IPS-NIHi7 (cell line): ENCODE results near the gene MYO5C.

Source experiments
- DNase-seq: peaks from one replicate; pipeline ENCODE4 v3.0.0; 2012; ENCODE audit warnings: mixed read lengths; ENCODE audit errors: extremely low spot score

The MYO5C gene, protein sequence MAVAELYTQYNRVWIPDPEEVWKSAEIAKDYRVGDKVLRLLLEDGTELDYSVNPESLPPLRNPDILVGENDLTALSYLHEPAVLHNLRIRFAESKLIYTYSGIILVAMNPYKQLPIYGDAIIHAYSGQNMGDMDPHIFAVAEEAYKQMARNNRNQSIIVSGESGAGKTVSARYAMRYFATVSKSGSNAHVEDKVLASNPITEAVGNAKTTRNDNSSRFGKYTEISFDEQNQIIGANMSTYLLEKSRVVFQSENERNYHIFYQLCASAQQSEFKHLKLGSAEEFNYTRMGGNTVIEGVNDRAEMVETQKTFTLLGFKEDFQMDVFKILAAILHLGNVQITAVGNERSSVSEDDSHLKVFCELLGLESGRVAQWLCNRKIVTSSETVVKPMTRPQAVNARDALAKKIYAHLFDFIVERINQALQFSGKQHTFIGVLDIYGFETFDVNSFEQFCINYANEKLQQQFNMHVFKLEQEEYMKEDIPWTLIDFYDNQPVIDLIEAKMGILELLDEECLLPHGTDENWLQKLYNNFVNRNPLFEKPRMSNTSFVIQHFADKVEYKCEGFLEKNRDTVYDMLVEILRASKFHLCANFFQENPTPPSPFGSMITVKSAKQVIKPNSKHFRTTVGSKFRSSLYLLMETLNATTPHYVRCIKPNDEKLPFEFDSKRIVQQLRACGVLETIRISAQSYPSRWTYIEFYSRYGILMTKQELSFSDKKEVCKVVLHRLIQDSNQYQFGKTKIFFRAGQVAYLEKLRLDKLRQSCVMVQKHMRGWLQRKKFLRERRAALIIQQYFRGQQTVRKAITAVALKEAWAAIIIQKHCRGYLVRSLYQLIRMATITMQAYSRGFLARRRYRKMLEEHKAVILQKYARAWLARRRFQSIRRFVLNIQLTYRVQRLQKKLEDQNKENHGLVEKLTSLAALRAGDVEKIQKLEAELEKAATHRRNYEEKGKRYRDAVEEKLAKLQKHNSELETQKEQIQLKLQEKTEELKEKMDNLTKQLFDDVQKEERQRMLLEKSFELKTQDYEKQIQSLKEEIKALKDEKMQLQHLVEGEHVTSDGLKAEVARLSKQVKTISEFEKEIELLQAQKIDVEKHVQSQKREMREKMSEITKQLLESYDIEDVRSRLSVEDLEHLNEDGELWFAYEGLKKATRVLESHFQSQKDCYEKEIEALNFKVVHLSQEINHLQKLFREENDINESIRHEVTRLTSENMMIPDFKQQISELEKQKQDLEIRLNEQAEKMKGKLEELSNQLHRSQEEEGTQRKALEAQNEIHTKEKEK (N-terminal part only)

GRCh38 chr15:52295421-52296001 lies at the start of gene MYO5C:
Gene MYO5C, minus strand, starts transcription at chr15:52295804. Its CDS starts 168 bp downstream, at chr15:52295636.
- peak; percentile 96 for DNase-seq

DNA sequence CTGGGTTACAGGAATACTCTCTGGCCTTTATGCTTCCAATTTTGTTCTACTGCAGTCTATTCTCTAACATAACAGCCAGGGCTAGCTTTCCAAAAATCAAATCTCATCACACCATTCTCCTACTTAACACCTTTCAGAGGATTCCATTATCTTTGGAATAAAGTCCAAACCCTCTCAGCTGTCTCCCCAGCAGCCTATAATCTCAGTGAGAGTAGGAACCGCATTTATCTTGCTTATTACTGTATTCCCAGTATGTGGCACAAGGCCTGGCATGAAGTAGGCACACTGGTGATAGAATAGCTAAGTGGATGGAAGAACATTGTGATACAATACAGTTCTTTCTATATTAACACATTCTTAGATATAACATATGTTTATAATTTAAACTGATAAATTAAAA lies 49.0 kb upstream of the MYO5C start:
- no peak for DNase-seq

GRCh38 chr15:52343831-52344230 lies 48.2 kb upstream of the MYO5C start:
- DNase-seq: no peak

DNA sequence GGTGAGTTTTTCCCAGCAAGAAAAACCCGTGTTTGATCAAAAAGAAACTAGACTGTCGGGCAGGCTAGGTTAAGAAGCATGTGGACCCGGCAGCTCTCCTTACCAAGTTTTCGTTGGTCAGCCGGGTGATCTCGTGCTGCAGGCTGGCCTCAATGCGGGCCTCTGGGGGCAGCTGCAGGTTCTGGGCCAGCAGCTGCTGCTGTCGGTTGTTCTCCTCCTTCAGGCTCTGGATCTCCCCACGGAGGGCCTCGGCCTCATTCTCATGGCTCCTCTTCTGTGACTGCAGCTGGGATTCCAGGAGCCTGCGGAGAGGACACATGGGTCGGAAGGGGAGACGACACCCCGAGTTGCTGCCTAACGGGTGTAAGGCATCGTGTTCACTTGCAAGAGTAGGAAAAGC lies 44.5 kb upstream of the MYO5C start:
- DNase-seq: no peak

DNA sequence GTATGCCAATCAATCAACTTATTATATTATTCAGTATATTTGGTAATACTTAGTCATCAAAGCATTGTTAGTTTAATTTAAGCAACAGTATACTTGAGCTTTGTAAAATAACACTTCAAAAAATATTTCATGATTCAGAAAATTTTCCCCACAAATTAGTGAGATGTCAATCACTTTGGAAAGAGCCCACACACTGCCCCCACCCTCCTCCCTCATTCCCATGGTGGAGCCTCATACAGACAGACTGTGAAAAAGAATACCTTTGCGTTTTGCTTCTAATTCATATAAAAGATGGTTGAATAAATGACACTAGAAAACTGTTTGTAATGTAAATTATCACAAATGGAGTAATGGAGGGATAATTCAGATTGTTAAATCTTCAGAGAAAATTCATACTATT lies 43.3 kb upstream of the MYO5C start:
- DNase-seq: no peak

- no peak for DNase-seq
These were observed 42.5 kb upstream of the MYO5C start for GRCh38 chr15:52338058-52338457.

GRCh38 chr15:52337198-52337853 lies 41.7 kb upstream of the MYO5C start:
- DNase-seq: no peak

DNA sequence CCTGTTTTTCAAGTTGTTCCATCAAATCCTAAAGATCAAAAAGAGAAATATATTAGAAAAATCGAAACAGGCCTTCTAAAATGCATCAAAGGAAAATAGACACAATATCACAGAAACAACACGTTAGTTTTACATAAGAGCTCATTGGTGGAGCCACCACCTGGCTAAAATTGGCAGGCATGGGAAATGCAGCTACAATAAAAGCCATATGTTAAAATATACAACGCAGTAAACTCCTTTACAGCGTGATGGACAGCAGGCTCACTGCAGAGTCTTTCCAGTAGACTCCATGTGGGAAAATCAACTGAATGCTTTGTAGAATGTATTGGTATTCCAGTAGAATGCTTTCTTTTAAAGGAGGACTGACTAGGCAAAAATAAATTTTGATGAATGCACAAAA lies 40.9 kb upstream of the MYO5C start:
- no peak for DNase-seq

GRCh38 chr15:52334491-52335160 lies 39.0 kb upstream of the MYO5C start:
- no peak for DNase-seq

DNA sequence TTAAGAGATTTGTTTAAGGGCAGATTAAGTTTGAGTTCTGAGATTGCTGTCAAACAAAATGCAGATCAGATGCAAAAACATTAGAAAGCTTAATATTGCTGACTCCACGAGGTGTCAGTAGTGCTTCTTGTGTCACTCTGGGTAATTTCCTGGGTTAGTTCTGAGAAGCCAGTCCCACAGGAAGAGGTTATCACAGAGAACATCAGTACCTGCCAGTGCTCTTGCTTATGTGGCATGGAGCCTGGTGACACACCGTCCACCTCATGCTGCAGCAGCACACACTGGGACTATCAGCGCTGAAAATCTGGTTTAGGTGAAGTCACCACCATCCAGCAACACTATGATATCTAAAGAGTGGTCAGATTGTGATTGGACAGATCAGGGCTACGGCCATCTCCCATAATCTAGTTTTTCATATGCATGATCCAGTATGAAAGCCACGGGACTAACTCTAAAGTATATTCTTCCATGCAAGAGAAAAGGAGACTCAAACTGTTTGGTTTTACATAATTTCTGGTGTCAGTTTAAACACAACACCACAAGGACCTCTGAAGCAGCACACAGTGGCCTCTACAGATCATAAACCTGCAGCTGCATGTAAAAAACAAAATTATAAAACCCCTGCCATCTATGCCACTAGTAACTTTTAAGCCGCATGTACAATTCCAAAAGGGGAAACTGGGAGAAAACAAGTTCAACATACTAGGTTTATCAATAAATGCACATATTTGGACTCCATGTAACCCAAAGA lies 36.1 kb upstream of the MYO5C start:
- peak; percentile 31 for DNase-seq

DNA sequence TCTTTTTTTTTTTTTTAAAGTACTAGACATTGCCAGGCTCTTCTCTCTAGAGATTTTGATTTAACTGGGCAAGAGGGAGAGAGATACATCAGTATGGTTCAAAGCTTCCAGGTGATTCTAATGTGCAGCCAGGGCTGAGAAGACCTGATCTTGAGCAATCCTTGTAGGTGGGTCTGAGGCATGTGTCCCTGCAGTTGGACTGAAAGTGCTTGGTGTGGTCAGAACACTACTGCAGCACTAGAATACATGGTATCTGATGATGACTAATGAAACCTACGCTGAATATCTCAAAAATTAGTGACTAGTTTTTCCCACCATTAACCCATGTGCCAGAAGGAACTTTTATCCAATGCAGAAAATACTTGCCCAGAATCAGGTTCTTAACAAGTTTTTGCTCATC lies 34.4 kb upstream of the MYO5C start:
- DNase-seq: no peak

DNA sequence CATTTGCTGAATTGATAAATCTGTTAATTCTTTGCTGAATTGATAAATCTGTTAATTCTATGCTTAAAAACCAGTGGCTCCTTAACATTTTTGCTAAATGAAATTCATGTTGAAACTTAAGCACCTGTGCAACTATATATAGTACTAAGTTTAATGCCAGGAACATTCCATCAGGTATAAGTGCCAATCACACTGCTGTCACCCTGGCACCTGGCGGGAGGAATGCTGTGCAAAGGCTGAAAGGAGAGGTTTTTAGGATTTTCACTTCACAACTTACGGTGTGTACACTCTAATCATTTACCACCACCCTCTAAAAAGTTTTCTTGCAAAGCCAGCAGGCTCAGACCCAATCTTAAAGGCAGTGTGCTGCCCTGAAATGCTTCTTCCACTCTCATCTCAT lies 33.5 kb upstream of the MYO5C start:
- DNase-seq: no peak

DNA sequence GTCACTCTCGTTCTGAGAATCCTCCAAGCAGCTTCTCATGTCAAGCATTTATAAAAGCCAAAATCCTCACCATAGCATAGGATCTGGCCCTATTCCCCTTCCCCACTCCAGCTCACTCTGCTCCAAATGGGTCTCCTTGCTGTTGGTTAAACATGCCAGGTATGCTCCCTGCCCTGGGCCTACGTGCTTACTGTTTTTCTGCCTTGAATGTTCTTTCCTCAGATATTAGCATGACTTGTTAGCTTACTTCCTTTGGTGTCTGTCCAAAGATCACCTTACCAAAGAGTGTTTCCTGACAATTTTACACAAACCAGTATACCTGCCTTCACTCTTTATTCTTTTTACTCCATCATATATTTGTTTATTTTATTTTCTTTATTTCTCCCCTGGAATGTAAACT lies 33.1 kb upstream of the MYO5C start:
- no peak for DNase-seq

GRCh38 chr15:52326756-52327155 lies 31.2 kb upstream of the MYO5C start:
- DNase-seq: no peak

GRCh38 chr15:52324109-52324508 lies 28.5 kb upstream of the MYO5C start:
- DNase-seq: no peak

- DNase-seq: no peak
These were observed 23.3 kb upstream of the MYO5C start for GRCh38 chr15:52318729-52319500.

DNA sequence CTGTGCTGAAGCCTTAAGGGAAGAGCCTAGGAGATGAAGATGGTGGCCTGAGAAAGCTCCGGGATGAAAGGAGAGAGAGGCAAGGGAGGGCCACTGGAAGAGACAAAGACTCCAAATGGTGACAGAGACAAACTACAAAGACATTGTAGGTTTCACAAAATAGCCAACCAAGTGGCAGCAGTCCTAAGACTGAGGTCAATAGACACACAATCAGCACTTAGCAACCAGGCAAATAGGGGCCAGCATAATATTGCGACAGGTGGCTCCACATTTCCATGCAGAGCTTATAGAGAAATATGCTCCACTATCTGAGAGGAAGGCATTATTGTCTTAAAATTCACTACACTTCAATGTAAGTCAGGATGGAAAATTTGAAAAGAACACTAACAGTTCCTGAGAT lies 22.1 kb upstream of the MYO5C start:
- DNase-seq: no peak

GRCh38 chr15:52317022-52317421 lies 21.4 kb upstream of the MYO5C start:
- DNase-seq: no peak

DNA sequence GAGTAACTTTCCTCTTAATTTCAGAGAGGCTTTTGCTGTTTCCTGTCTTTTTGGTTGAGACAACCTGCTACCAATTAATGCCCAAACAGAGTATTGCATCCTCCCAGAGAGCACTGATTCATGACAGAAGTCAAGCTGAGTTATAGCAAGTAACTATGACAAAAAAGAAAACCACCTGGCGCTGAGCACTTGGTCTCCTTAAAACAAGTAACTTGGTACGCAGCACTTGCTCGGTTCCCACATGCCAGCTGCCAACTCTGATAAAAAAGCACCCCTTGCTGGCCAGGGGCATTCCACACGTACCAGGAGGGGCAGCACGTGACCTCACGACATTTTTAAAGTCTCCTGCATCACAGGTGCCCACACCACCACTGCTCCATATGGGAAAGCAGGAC lies 13.5 kb upstream of the MYO5C start:
- DNase-seq: no peak
